Activated T-helper 17 cell treated with anti-CD3 and anti-CD28 coated beads, Interleukin-2, amount 50 U/mL, for 72 hours (primary cell): ENCODE data around the gene LRIG1. TPM values are rescaled to one million over a fixed set of nuclear protein-coding genes. Genes with fewer than 3 reads are reported as not detected.

Experiments
- ATAC-seq: fragments of 150-1000 bp; cut with Tn5 transposase; replicated peaks from 2 replicates; pipeline ENCODE4 v1.10.0; 2021; ENCODE audit warnings: mild to moderate bottlenecking, moderate library complexity
- H3K27ac Mint-ChIP-seq: one replicate; pipeline ENCODE4 v1.8.0; 2022; ENCODE audit warnings: mixed read lengths
- H3K27me3 Mint-ChIP-seq: one replicate; pipeline ENCODE4 v1.8.0; 2022; ENCODE audit warnings: mixed read lengths
- H3K36me3 Mint-ChIP-seq: one replicate; pipeline ENCODE4 v1.8.0; 2022; ENCODE audit warnings: low read depth, mild to moderate bottlenecking, mixed read lengths
- H3K4me1 Mint-ChIP-seq: one replicate; pipeline ENCODE4 v1.8.0; 2022; ENCODE audit warnings: mixed read lengths
- H3K4me3 Mint-ChIP-seq: one replicate; pipeline ENCODE4 v1.8.0; 2022; ENCODE audit warnings: mild to moderate bottlenecking, mixed read lengths
- H3K9me3 Mint-ChIP-seq: one replicate; pipeline ENCODE4 v1.8.0; 2022; ENCODE audit warnings: mixed read lengths
- total RNA-seq, 2 donors: library from RNA; stranded (reverse); gene quantifications; one replicate each; pipeline ENCODE4 v1.2.3, GENCODE V29; 2022

Gene LRIG1
- total RNA-seq, 2 donors from 2014 or later = 43.3 to 54.1 TPM

- no peaks in the 10 kb centered on the region for H3K27me3 Mint-ChIP-seq
- ATAC-seq = no peak
- peaks cover 65% of the 10 kb centered on the region for H3K4me1 Mint-ChIP-seq
- no peaks in the 10 kb centered on the region for H3K9me3 Mint-ChIP-seq
- peak overlapping the region; percentile 78 for H3K27ac Mint-ChIP-seq
- H3K36me3 Mint-ChIP-seq = peaks cover 8% of the 10 kb centered on the region
- peak overlapping the region; percentile 87 for H3K4me3 Mint-ChIP-seq
Measured at GRCh38 chr3:66487465-66487864, 13.4 kb downstream of the LRIG1 start.

DNA sequence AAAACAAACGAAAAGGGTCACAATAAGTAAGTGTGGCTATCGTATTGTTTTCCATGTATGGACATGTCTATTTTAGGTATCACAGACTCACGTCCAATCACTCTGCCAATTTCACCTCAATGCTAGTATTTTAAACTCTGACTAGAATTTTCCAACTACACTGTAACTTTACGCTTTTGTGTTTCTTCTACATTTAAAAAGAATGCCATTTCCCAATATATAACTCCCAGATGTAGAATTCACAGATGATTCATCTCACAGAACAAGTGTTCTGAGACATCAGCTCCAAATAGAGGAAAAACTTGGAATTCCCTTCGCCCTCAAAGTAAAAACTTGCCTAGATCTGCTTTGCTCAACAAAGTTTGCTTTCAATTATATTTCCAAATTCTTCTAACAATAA lies 14.2 kb downstream of the LRIG1 start:
- Mint-ChIP-seq H3K27ac (peak overlapping the region; percentile 78), H3K36me3 (peaks cover 8% of the 10 kb centered on the region), H3K27me3 (no peaks in the 10 kb centered on the region), H3K4me1 (peaks cover 64% of the 10 kb centered on the region), H3K9me3 (no peaks in the 10 kb centered on the region), H3K4me3 (peak overlapping the region; percentile 87)
- no peak for ATAC-seq

DNA sequence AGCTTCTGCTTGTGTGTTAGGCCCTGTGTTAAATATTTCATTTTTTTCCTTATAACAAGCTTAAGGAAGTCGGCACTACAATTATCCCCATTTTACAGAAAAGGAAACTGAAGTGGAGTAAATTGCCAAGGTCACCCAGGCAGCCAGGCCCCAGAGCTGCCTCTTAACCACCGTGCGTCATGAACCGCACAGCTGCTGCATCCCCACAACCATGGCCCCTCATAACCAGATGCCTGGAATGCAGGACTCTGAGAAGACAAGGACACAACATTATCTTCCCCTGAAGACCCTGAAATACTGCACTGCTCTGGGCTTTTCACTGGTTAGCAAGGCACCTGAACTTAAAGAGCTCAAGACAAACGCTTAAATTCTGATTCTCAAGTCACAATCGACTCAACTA lies 14.6 kb downstream of the LRIG1 start:
- Mint-ChIP-seq H3K36me3 (peaks cover 8% of the 10 kb centered on the region), H3K4me3 (peak overlapping the region; percentile 87), H3K9me3 (no peaks in the 10 kb centered on the region), H3K27ac (peak overlapping the region; percentile 78), H3K4me1 (peaks cover 68% of the 10 kb centered on the region), H3K27me3 (no peaks in the 10 kb centered on the region)
- ATAC-seq = no peak

GRCh38 chr3:66485291-66485968 lies 15.4 kb downstream of the LRIG1 start:
- ATAC-seq = no peak
- peaks cover 8% of the 10 kb centered on the region for H3K36me3 Mint-ChIP-seq
- H3K27me3 Mint-ChIP-seq = no peaks in the 10 kb centered on the region
- peaks cover 70% of the 10 kb centered on the region for H3K4me1 Mint-ChIP-seq
- H3K9me3 Mint-ChIP-seq = no peaks in the 10 kb centered on the region
- H3K4me3 Mint-ChIP-seq = peak overlapping the region; percentile 52
- peak overlapping the region; percentile 34 for H3K27ac Mint-ChIP-seq

DNA sequence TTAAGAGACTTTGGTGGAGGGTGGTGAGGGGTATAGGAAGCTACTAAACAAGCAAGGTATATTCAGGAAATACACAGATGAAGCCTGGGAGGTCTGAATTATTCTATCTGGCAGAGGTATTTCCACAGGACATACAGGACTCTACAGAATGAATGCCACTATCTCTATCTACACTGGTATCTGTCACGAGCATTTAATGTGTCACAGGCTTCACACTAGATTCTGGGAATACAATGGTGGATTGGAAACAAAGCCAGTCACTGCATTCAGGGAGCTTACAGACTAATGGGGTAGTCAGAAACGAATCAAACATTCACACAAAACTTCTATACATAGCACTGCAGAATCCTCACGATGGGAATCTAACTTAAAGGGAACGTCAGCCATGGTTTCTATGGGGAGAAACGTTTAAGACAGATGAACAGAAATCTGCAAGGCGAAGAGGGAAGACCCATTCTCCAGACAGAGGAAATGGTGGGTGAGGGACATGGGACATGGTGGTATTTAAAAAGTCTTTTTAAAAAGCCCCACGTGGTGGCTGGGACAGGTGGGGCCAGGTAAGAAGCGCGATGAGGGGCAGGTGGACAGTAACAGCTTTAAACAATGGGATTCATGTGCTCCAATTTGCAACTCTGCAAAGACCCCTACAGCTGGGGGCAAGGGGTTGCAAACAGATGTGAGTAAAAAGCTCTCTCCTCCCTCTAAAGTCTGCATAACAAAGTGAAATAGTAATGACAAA lies 16.5 kb downstream of the LRIG1 start:
- Mint-ChIP-seq H3K27me3 (no peaks in the 10 kb centered on the region), H3K9me3 (peaks cover 2% of the 10 kb centered on the region), H3K36me3 (peaks cover 11% of the 10 kb centered on the region), H3K27ac (peak overlapping the region; percentile 67), H3K4me1 (peaks cover 75% of the 10 kb centered on the region), H3K4me3 (peak overlapping the region; percentile 77)
- no peak for ATAC-seq

- H3K36me3 Mint-ChIP-seq = peaks cover 11% of the 10 kb centered on the region
- ATAC-seq = peak; percentile 42
- H3K4me1 Mint-ChIP-seq = peaks cover 77% of the 10 kb centered on the region
- peaks cover 3% of the 10 kb centered on the region for H3K9me3 Mint-ChIP-seq
- peak overlapping the region; percentile 77 for H3K4me3 Mint-ChIP-seq
- H3K27me3 Mint-ChIP-seq = no peaks in the 10 kb centered on the region
- peak overlapping the region; percentile 67 for H3K27ac Mint-ChIP-seq
Measured at GRCh38 chr3:66483409-66483906, 17.4 kb downstream of the LRIG1 start.

GRCh38 chr3:66483006-66483405 lies 17.8 kb downstream of the LRIG1 start:
- peaks cover 78% of the 10 kb centered on the region for H3K4me1 Mint-ChIP-seq
- no peak for ATAC-seq
- peak overlapping the region; percentile 77 for H3K4me3 Mint-ChIP-seq
- peaks cover 11% of the 10 kb centered on the region for H3K36me3 Mint-ChIP-seq
- H3K9me3 Mint-ChIP-seq = peaks cover 3% of the 10 kb centered on the region
- no peaks in the 10 kb centered on the region for H3K27me3 Mint-ChIP-seq
- peak overlapping the region; percentile 67 for H3K27ac Mint-ChIP-seq

- H3K4me3 Mint-ChIP-seq = peak overlapping the region; percentile 72
- no peak for ATAC-seq
- H3K36me3 Mint-ChIP-seq = peaks cover 11% of the 10 kb centered on the region
- H3K9me3 Mint-ChIP-seq = peaks cover 3% of the 10 kb centered on the region
- H3K27ac Mint-ChIP-seq = peak overlapping the region; percentile 92
- no peaks in the 10 kb centered on the region for H3K27me3 Mint-ChIP-seq
- H3K4me1 Mint-ChIP-seq = peaks cover 79% of the 10 kb centered on the region
Measured at GRCh38 chr3:66482018-66482404, 18.8 kb downstream of the LRIG1 start.

- Mint-ChIP-seq H3K27me3 (no peaks in the 10 kb centered on the region), H3K27ac (peak overlapping the region; percentile 92), H3K36me3 (peaks cover 11% of the 10 kb centered on the region), H3K4me3 (peak overlapping the region; percentile 72), H3K9me3 (peaks cover 3% of the 10 kb centered on the region), H3K4me1 (peaks cover 74% of the 10 kb centered on the region)
- ATAC-seq = no peak
Measured at GRCh38 chr3:66481071-66482017, 19.5 kb downstream of the LRIG1 start.

- H3K4me1 Mint-ChIP-seq = peaks cover 71% of the 10 kb centered on the region
- ATAC-seq = peak; percentile 61
- H3K36me3 Mint-ChIP-seq = peaks cover 11% of the 10 kb centered on the region
- H3K9me3 Mint-ChIP-seq = peaks cover 3% of the 10 kb centered on the region
- peak overlapping the region; percentile 92 for H3K27ac Mint-ChIP-seq
- H3K27me3 Mint-ChIP-seq = no peaks in the 10 kb centered on the region
- peak overlapping the region; percentile 72 for H3K4me3 Mint-ChIP-seq
Measured at GRCh38 chr3:66480666-66481065, 20.2 kb downstream of the LRIG1 start.

GRCh38 chr3:66479532-66479947 lies 21.3 kb downstream of the LRIG1 start:
- peaks cover 3% of the 10 kb centered on the region for H3K9me3 Mint-ChIP-seq
- H3K27me3 Mint-ChIP-seq = no peaks in the 10 kb centered on the region
- H3K27ac Mint-ChIP-seq = peak overlapping the region; percentile 92
- H3K4me1 Mint-ChIP-seq = peaks cover 64% of the 10 kb centered on the region
- peak; percentile 70 for ATAC-seq
- H3K36me3 Mint-ChIP-seq = peaks cover 11% of the 10 kb centered on the region
- H3K4me3 Mint-ChIP-seq = peak overlapping the region; percentile 72

- no peak for ATAC-seq
- Mint-ChIP-seq H3K36me3 (peaks cover 14% of the 10 kb centered on the region), H3K9me3 (peaks cover 3% of the 10 kb centered on the region), H3K4me1 (peaks cover 60% of the 10 kb centered on the region), H3K27ac (peak overlapping the region; percentile 92), H3K4me3 (peak overlapping the region; percentile 72), H3K27me3 (no peaks in the 10 kb centered on the region)
Measured at GRCh38 chr3:66478960-66479359, 21.9 kb downstream of the LRIG1 start.

DNA sequence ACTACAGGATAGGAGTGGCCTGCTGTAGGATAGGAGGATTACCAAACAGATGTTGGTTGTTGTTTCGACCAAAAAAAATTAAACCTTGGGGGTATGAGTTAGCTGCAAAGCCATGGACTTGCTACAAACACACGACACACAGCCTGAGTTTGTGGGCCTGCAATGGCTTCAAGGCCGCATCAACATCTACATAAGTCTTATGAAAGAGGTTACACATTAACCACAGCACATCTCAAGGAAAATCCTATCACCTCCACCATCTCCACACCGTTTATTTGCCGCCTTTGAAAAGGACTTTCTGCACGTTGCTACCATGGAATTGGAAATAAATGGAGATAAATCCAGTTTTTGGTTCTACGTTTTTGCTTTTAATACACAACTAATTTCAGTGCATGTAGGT lies 23.0 kb downstream of the LRIG1 start:
- Mint-ChIP-seq H3K4me3 (peak overlapping the region; percentile 72), H3K27me3 (no peaks in the 10 kb centered on the region), H3K4me1 (peaks cover 58% of the 10 kb centered on the region), H3K27ac (no peak overlapping the region), H3K36me3 (peaks cover 16% of the 10 kb centered on the region), H3K9me3 (peaks cover 3% of the 10 kb centered on the region)
- ATAC-seq = no peak

DNA sequence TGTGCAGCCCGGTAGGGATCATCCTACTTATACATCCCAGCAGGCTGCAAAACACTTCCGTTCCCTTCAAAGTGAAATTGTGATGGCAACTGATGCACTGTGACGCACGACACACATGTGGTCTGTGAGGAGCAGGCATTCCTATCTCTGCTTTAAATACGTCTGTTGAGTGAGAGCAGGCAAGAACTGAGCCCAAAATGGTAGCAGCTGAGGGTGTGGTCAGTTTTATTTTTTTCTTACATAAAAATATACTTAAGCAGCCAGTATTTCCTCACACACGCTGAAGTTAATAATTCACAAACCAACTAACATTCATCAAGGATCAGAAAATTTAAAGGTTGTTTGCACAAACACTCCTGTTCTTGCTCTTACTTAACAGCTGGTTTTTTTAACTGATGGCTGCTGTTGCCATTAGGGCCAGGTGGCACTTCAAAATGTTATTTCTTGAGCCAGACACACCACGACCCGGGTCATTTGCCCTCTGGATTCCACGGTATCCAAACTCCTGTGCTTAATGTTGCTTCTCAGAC lies 23.9 kb downstream of the LRIG1 start:
- H3K27ac Mint-ChIP-seq = no peak overlapping the region
- peaks cover 53% of the 10 kb centered on the region for H3K4me1 Mint-ChIP-seq
- no peaks in the 10 kb centered on the region for H3K27me3 Mint-ChIP-seq
- no peak for ATAC-seq
- no peak overlapping the region for H3K4me3 Mint-ChIP-seq
- H3K9me3 Mint-ChIP-seq = peaks cover 3% of the 10 kb centered on the region
- peaks cover 16% of the 10 kb centered on the region for H3K36me3 Mint-ChIP-seq
